CD14-positive monocyte (primary cell): ENCODE measurements around the gene NUP42. TPM values are rescaled to one million over a fixed set of nuclear protein-coding genes. Genes with fewer than 3 reads are reported as not detected.

ENCODE experiments used
- DNase-seq, 3 donors: peaks; one replicate each; pipeline ENCODE4 v3.0.0-alpha.2; 2011 to 2022
- H2AFZ ChIP-seq: 2 replicates; pipeline ENCODE4 v1.6.0; 2012; ENCODE audit warnings: mild to moderate bottlenecking, low read depth, low read length, inconsistent platforms; ENCODE audit not compliant: insufficient read depth, poor library complexity, severe bottlenecking
- H3K27ac ChIP-seq, 2 donors: 1 replicate in 1 of 2; 2 replicates in 1 of 2; pipeline ENCODE4 v1.5.1; 2012 to 2013; ENCODE audit warnings: low read length in 2 of 2, control low read depth in 1 of 2, inconsistent platforms in 1 of 2, low read depth in 1 of 2, mild to moderate bottlenecking in 1 of 2
- H3K27me3 ChIP-seq, 2 donors: one replicate each; pipeline versions ENCODE4 v1.6.0 to v1.6.1; 2011 to 2013; ENCODE audit warnings: low read length in 2 of 2; ENCODE audit not compliant: control insufficient read depth in 2 of 2, insufficient read depth in 2 of 2
- H3K36me3 ChIP-seq, 2 donors: replicated peaks in 1 of 2; 1 replicate in 1 of 2; 2 replicates in 1 of 2; pipeline versions ENCODE4 v1.5.1 to v1.6.1; 2012 to 2013; ENCODE audit warnings: low read length in 2 of 2, control low read depth in 1 of 2, inconsistent platforms in 1 of 2, mild to moderate bottlenecking in 1 of 2; ENCODE audit not compliant: insufficient read depth in 2 of 2, control insufficient read depth in 1 of 2
- H3K4me1 ChIP-seq, 2 donors: 1 replicate in 1 of 2; 2 replicates in 1 of 2; pipeline versions ENCODE4 v1.5.1 to v1.6.1; 2012 to 2013; ENCODE audit warnings: low read length in 2 of 2, control low read depth in 1 of 2, inconsistent platforms in 1 of 2, mild to moderate bottlenecking in 1 of 2, moderate library complexity in 1 of 2; ENCODE audit not compliant: insufficient read depth in 2 of 2, control insufficient read depth in 1 of 2
- H3K4me2 ChIP-seq: replicated peaks from 2 replicates; pipeline ENCODE3; 2012; ENCODE audit warnings: low read length, moderate library complexity, mild to moderate bottlenecking; ENCODE audit not compliant: poor library complexity, severe bottlenecking; ENCODE audit errors: extremely low read depth
- H3K4me3 ChIP-seq, 3 experiments: fragments of 200-600 bp in 1 of 3; sonication (generic) in 1 of 3; replicated peaks in 1 of 3; 1 replicate in 2 of 3; 2 replicates in 1 of 3; pipeline ENCODE4 v1.5.1; 2011 to 2013; ENCODE audit warnings: low read length in 3 of 3, mild to moderate bottlenecking in 3 of 3, control low read depth in 2 of 3, low read depth in 2 of 3, inconsistent platforms in 1 of 3, moderate library complexity in 1 of 3
- H3K79me2 ChIP-seq: 2 replicates; pipeline ENCODE4 v1.6.0; 2012; ENCODE audit warnings: mild to moderate bottlenecking, control low read depth, inconsistent platforms, low read length, moderate library complexity; ENCODE audit not compliant: insufficient read depth
- H3K9ac ChIP-seq: 2 replicates; pipeline ENCODE4 v1.6.0; 2017; ENCODE audit warnings: low read length, mild to moderate bottlenecking; ENCODE audit not compliant: insufficient read depth, poor library complexity, severe bottlenecking
- H3K9me3 ChIP-seq, 2 donors: replicated peaks in 1 of 2; 1 replicate in 1 of 2; 2 replicates in 1 of 2; pipeline versions ENCODE4 v1.5.1 to v1.6.1; 2012 to 2013; ENCODE audit warnings: low read length in 2 of 2, control low read depth in 1 of 2; ENCODE audit not compliant: control insufficient read depth in 1 of 2, insufficient read depth in 1 of 2
- H4K20me1 ChIP-seq: 2 replicates; pipeline ENCODE4 v1.6.0; 2012; ENCODE audit warnings: mild to moderate bottlenecking, low read length, control low read depth, moderate library complexity; ENCODE audit not compliant: insufficient read depth
- H3K27ac Mint-ChIP-seq, 7 donors: one replicate each; pipeline ENCODE4 v1.8.0; 2020; ENCODE audit warnings: mild to moderate bottlenecking in 7 of 7, mixed read lengths in 7 of 7, moderate library complexity in 6 of 7, inconsistent platforms in 2 of 7
- H3K27me3 Mint-ChIP-seq, 3 donors: one replicate each; pipeline ENCODE4 v1.8.0; 2021 to 2022; ENCODE audit warnings: low read depth in 3 of 3, mild to moderate bottlenecking in 3 of 3, mixed read lengths in 3 of 3, moderate library complexity in 3 of 3, inconsistent platforms in 1 of 3
- H3K36me3 Mint-ChIP-seq, 2 donors: one replicate each; pipeline ENCODE4 v1.8.0; 2020; ENCODE audit warnings: mixed read lengths in 2 of 2, inconsistent platforms in 1 of 2, mild to moderate bottlenecking in 1 of 2
- H3K4me1 Mint-ChIP-seq: one replicate; pipeline ENCODE4 v1.8.0; 2020; ENCODE audit warnings: mild to moderate bottlenecking, mixed read lengths
- H3K4me3 Mint-ChIP-seq, 2 donors: one replicate each; pipeline ENCODE4 v1.8.0; 2020; ENCODE audit warnings: mild to moderate bottlenecking in 2 of 2, mixed read lengths in 2 of 2, moderate library complexity in 1 of 2
- H3K9me3 Mint-ChIP-seq, 7 donors: one replicate each; pipeline ENCODE4 v1.8.0; 2020 to 2022; ENCODE audit warnings: mixed read lengths in 7 of 7, mild to moderate bottlenecking in 6 of 7, moderate library complexity in 6 of 7, inconsistent platforms in 2 of 7
- WGBS: methylation state at CpG from one replicate; pipeline ENCODE4 v1.1.5; 2013; ENCODE audit warnings: missing lambda C conversion rate; ENCODE audit not compliant: insufficient coverage; 5-methylcytosine and 5-hydroxymethylcytosine counted together
- intact Hi-C, 2 donors: fragments of 100-400 bp; cut with micrococcal nuclease; formaldehyde crosslinking; loops; one replicate each; pipeline versions ENCODE4 v1.15.0 to v1.15.1; 2023
- polyA minus RNA-seq: library from RNA; depleted of rRNA, polyadenylated mRNA; stranded (reverse); fragments of >200 nt; gene quantifications from 2 replicates; pipeline ENCODE4 v1.2.3, GENCODE V29; 2012
- polyA plus RNA-seq, 3 donors: library from polyadenylated mRNA; depleted of rRNA in 1 of 3; unstranded in 2 of 3; stranded (reverse) in 1 of 3; fragments of 300-500 nt in 2 of 3; fragments of >200 nt in 1 of 3; fragmentation: Illumina TruSeq in 2 of 3; gene quantifications; 1 replicate in 2 of 3; 2 replicates in 1 of 3; pipeline ENCODE4 v1.2.3, GENCODE V29; 2012 to 2021
- total RNA-seq, 12 experiments: library from RNA in 1 of 12; stranded (reverse) in 1 of 12; fragments of 120-200 nt in 1 of 12; gene quantifications; one replicate each; pipeline ENCODE4 v1.2.4 and lab custom pipeline; 2013 to 2026; ENCODE audit warnings: mixed read lengths in 6 of 12, inconsistent platforms in 1 of 12
- TF ChIP-seq, protein P1 (sequence below): fragments of 200-600 bp; IDR thresholded peaks from one replicate; pipeline ENCODE4 v1.8.0; 2022; ENCODE audit warnings: antibody characterized with exemption, mild to moderate bottlenecking

Gene NUP42, protein sequence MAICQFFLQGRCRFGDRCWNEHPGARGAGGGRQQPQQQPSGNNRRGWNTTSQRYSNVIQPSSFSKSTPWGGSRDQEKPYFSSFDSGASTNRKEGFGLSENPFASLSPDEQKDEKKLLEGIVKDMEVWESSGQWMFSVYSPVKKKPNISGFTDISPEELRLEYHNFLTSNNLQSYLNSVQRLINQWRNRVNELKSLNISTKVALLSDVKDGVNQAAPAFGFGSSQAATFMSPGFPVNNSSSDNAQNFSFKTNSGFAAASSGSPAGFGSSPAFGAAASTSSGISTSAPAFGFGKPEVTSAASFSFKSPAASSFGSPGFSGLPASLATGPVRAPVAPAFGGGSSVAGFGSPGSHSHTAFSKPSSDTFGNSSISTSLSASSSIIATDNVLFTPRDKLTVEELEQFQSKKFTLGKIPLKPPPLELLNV
- total RNA-seq (2013) = 59.4 TPM
- polyA plus RNA-seq (10 to 100 TPM; 26.3 to 54.6 (median 28.5) TPM), polyA minus RNA-seq (19.3 and 34.9 TPM in 2 replicates), total RNA-seq (lab: John Stamatoyannopoulos, UW) (3.2 to 20.1 (median 15.3) reads per million in 11 experiments)

DNA sequence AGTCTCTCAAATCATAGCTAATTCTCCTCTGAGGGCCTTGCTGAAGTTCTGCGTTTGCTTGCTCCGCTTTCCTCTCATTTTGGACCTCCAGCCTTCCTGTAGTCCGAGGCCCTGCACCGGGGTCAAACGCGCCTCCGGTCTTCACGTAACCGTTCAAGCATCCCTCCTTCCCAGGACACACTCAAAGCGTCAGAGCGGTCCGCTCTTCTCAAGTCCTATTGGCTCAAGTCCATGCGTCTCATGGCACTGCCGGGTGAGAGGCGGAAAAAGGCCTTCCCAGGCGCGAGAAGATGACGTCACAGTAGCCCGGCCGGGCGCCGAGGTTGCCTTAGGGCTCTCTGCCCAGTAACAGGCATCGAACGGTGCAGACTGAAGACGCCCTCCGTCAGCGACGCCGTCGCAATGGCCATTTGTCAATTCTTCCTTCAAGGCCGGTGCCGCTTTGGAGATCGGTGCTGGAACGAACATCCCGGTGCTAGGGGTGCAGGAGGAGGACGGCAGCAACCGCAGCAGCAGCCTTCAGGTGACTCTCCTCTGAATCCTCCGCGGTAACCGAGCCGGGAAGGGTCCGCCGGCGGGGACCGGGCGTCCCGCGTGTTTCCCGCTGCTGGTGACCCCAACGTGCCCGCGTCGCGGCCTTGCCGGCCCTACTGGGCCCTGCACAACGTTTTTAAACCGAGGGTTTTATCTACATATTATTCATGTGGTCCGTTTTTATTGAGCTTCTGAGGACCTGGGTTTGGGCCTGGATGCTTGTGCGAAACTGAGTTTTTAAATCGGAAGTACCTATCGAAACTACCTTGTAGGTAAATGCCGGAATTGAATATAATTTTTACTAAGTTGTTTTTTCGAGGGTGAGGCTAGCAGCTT is at the start of gene NUP42:
Gene NUP42 (plus strand): TSS at position 365 of the 870 bp plus-strand sequence. CDS start 38 bp downstream, at position 403.
- peaks cover 21 to 35% of the 10 kb centered on the region in 2 donors for H3K4me1 ChIP-seq
- Mint-ChIP-seq H3K4me3 (peak within 1 kb of the TSS; percentile 91 to 100), H3K27ac (peak within 1 kb of the TSS; percentile 97 to 100 (median 99)), H3K27me3 (peaks cover 0 to 13% (median 2%) of the 10 kb centered on the region in 3 donors), H3K9me3 (peaks cover 0 to 2% (median 0%) of the 10 kb centered on the region in 7 donors), H3K4me1 (peaks cover 28% of the 10 kb centered on the region), H3K36me3 (peaks cover 8 to 11% of the 10 kb centered on the region in 2 donors)
- peak; percentile 98 to 99 (median 98) for DNase-seq
- H3K79me2 ChIP-seq = peaks cover 49% of the 10 kb centered on the region
- peak within 1 kb of the TSS; percentile 94 to 97 for H3K27ac ChIP-seq
- peaks cover 14 to 15% of the 10 kb centered on the region in 2 donors for H3K36me3 ChIP-seq
- TF ChIP-seq, protein P1, sequence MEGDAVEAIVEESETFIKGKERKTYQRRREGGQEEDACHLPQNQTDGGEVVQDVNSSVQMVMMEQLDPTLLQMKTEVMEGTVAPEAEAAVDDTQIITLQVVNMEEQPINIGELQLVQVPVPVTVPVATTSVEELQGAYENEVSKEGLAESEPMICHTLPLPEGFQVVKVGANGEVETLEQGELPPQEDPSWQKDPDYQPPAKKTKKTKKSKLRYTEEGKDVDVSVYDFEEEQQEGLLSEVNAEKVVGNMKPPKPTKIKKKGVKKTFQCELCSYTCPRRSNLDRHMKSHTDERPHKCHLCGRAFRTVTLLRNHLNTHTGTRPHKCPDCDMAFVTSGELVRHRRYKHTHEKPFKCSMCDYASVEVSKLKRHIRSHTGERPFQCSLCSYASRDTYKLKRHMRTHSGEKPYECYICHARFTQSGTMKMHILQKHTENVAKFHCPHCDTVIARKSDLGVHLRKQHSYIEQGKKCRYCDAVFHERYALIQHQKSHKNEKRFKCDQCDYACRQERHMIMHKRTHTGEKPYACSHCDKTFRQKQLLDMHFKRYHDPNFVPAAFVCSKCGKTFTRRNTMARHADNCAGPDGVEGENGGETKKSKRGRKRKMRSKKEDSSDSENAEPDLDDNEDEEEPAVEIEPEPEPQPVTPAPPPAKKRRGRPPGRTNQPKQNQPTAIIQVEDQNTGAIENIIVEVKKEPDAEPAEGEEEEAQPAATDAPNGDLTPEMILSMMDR = no peak
- peak within 1 kb of the TSS; percentile 76 for H2AFZ ChIP-seq
- peak within 1 kb of the TSS; percentile 74 to 88 (median 79) for H3K4me3 ChIP-seq
- H3K9me3 ChIP-seq = no peaks in the 10 kb centered on the region
- intact Hi-C loops = loop anchor here (5.0 to 10.0 kb wide), 4 partner anchors 63 to 350 kb away; partner anchors contain the start of genes GPNMB (in 1 of the 2), IGF2BP3 (in 1 of the 2), KLHL7 (in 1 of the 2) and TRA2A (in 1 of the 2)
- H3K9ac ChIP-seq = peak within 1 kb of the TSS; percentile 90
- peaks cover 13% of the 10 kb centered on the region for H4K20me1 ChIP-seq
- WGBS = under 1% methylated on average over 58 of the region's 63 CpGs
- H3K27me3 ChIP-seq = peaks cover 3 to 14% of the 10 kb centered on the region in 2 donors
- peak within 1 kb of the TSS; percentile 73 for H3K4me2 ChIP-seq

DNA sequence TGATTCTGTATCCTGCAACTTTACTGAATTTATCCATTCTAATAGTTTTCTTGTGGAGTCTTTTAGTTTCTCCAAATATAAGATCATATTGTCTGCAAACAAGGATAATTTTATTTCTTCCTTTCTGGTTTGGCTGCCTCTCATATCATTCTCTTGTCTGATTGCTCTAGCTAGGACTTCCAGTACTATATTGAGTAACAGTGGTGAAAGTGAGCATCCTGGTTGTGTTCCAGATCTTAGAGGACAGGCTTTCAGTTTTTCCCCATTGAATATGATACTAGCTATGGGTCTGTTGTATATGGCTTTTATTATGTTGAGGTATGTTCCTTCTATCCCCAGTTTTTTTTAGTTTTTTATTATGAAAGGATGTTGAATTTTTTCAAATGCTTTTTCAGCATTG is 48.1 kb upstream of the NUP42 start:
- Mint-ChIP-seq H3K27ac (no peak overlapping the region), H3K4me1 (no peaks in the 10 kb centered on the region), H3K4me3 (no peak overlapping the region), H3K27me3 (no peaks in the 10 kb centered on the region), H3K36me3 (peaks cover 9 to 13% of the 10 kb centered on the region in 2 donors), H3K9me3 (peaks cover 0 to 2% (median 0%) of the 10 kb centered on the region in 7 donors)
- Histone ChIP-seq H3K27ac (no peak overlapping the region), H2AFZ (no peak overlapping the region), H3K36me3 (peaks cover 4 to 10% of the 10 kb centered on the region in 2 donors), H4K20me1 (no peaks in the 10 kb centered on the region), H3K4me3 (no peak overlapping the region), H3K9me3 (no peaks in the 10 kb centered on the region), H3K79me2 (no peaks in the 10 kb centered on the region), H3K27me3 (no peaks in the 10 kb centered on the region), H3K4me2 (no peak overlapping the region), H3K9ac (no peak overlapping the region), H3K4me1 (no peaks in the 10 kb centered on the region)
- DNase-seq = no peak
- TF ChIP-seq, protein P1 = no peak
- intact Hi-C loops = no loop called here
